GM23338 (cell line): ENCODE measurements around the gene SYNDIG1L. TPM values are rescaled to one million over a fixed set of nuclear protein-coding genes. Genes with fewer than 3 reads are reported as not detected.

Experiments
- ATAC-seq: fragments of 200-7000 bp; cut with Tn5 transposase; 3 replicates; pipeline ENCODE4 v1.9.1; 2020
- DNase-seq: peaks from one replicate; pipeline ENCODE4 v3.0.0-alpha.2; 2015; ENCODE audit warnings: low spot score
- H2AFZ ChIP-seq: fragments of 200-600 bp; sonication (generic); 2 replicates; pipeline ENCODE4 v1.8.0; 2016; ENCODE audit warnings: antibody characterized with exemption, mild to moderate bottlenecking, moderate library complexity
- H3F3A ChIP-seq: fragments of 200-600 bp; sonication (generic); replicated peaks from 2 replicates; pipeline ENCODE4 v1.8.0; 2017; ENCODE audit warnings: antibody characterized with exemption, mixed run types, low read depth
- H3K27ac ChIP-seq: fragments of 200-600 bp; sonication (generic); 2 replicates; pipeline ENCODE4 v1.6.1; 2016; ENCODE audit warnings: low read depth
- H3K27me3 ChIP-seq: fragments of 200-600 bp; sonication (generic); 2 replicates; pipeline ENCODE4 v1.8.0; 2016; ENCODE audit warnings: mild to moderate bottlenecking, mixed run types, moderate library complexity; ENCODE audit not compliant: insufficient read depth
- H3K36me3 ChIP-seq: fragments of 200-600 bp; sonication (generic); 2 replicates; pipeline ENCODE4 v1.8.0; 2016; ENCODE audit warnings: mild to moderate bottlenecking; ENCODE audit not compliant: insufficient read depth
- H3K4me1 ChIP-seq: fragments of 200-600 bp; sonication (generic); 2 replicates; pipeline ENCODE4 v1.8.0; 2016; ENCODE audit warnings: mild to moderate bottlenecking, moderate library complexity; ENCODE audit not compliant: insufficient read depth
- H3K4me2 ChIP-seq: fragments of 200-600 bp; sonication (generic); 2 replicates; pipeline ENCODE4 v1.7.1; 2017; ENCODE audit warnings: mixed run types
- H3K4me3 ChIP-seq: fragments of 200-600 bp; sonication (generic); 2 replicates; pipeline ENCODE4 v1.6.1; 2016; ENCODE audit warnings: mixed run types
- H3K79me2 ChIP-seq: fragments of 200-600 bp; sonication (generic); replicated peaks from 2 replicates; pipeline ENCODE4 v1.8.0; 2017; ENCODE audit warnings: mild to moderate bottlenecking; ENCODE audit not compliant: insufficient read depth
- H3K9me2 ChIP-seq: fragments of 200-600 bp; sonication (generic); 2 replicates; pipeline ENCODE4 v1.8.0; 2017; ENCODE audit not compliant: insufficient read depth
- H4K20me1 ChIP-seq: fragments of 200-600 bp; sonication (generic); replicated peaks from 2 replicates; pipeline ENCODE4 v1.8.0; 2017; ENCODE audit warnings: mild to moderate bottlenecking; ENCODE audit not compliant: insufficient read depth
- H3K27ac Mint-ChIP-seq: 2 replicates; pipeline ENCODE4 v1.8.0; 2020; ENCODE audit warnings: inconsistent platforms, mild to moderate bottlenecking, moderate library complexity, mixed read lengths
- H3K27me3 Mint-ChIP-seq: 3 replicates; pipeline ENCODE4 v1.8.0; 2022; ENCODE audit warnings: low read depth, mild to moderate bottlenecking, moderate library complexity, mixed read lengths, inconsistent platforms; ENCODE audit not compliant: insufficient read depth, poor library complexity
- H3K36me3 Mint-ChIP-seq: 3 replicates; pipeline ENCODE4 v1.8.0; 2021; ENCODE audit warnings: low read depth, mild to moderate bottlenecking, inconsistent platforms, moderate library complexity, mixed read lengths
- H3K4me1 Mint-ChIP-seq: 3 replicates; pipeline ENCODE4 v1.8.0; 2020; ENCODE audit warnings: mild to moderate bottlenecking, inconsistent platforms, mixed read lengths
- H3K4me3 Mint-ChIP-seq: 3 replicates; pipeline ENCODE4 v1.8.0; 2021; ENCODE audit warnings: moderate library complexity, mild to moderate bottlenecking, inconsistent platforms, mixed read lengths
- H3K9me3 Mint-ChIP-seq: 3 replicates; pipeline ENCODE4 v1.8.0; 2020; ENCODE audit warnings: moderate library complexity, mild to moderate bottlenecking, inconsistent platforms, mixed read lengths
- CREB1 ChIP-seq: fragments of 250-450 bp; sonication (Bioruptor Pico); IDR thresholded peaks from 2 replicates; pipeline ENCODE4 v1.5.0; 2020; ENCODE audit warnings: low read depth, mild to moderate bottlenecking, moderate library complexity
- EZH2 ChIP-seq: fragments of 200-600 bp; sonication (generic); IDR thresholded peaks from one replicate; pipeline ENCODE4 v1.8.0; 2017; ENCODE audit warnings: antibody characterized with exemption, mild to moderate bottlenecking, low read depth; ENCODE audit not compliant: unreplicated experiment
- EZH2phosphoT487 ChIP-seq: fragments of 200-600 bp; sonication (generic); IDR thresholded peaks from one replicate; pipeline ENCODE4 v1.8.1; 2018; ENCODE audit warnings: antibody characterized with exemption; ENCODE audit not compliant: unreplicated experiment
- JUNB ChIP-seq: IDR thresholded peaks from one replicate; pipeline ENCODE4 v1.6.1; 2016; ENCODE audit warnings: antibody characterized with exemption; ENCODE audit not compliant: unreplicated experiment
- NANOG ChIP-seq: IDR thresholded peaks from 2 replicates; pipeline ENCODE4 v1.6.1; 2016; ENCODE audit warnings: antibody characterized with exemption, borderline replicate concordance
- POLR2AphosphoS5 ChIP-seq: IDR thresholded peaks from 2 replicates; pipeline ENCODE4 v1.6.1; 2016; ENCODE audit warnings: antibody characterized with exemption, low read depth
- STAT1 ChIP-seq: IDR thresholded peaks from one replicate; pipeline ENCODE4 v1.6.1; 2016; ENCODE audit warnings: antibody characterized with exemption; ENCODE audit not compliant: unreplicated experiment
- ZNF114 ChIP-seq: fragments of 250-450 bp; sonication (Bioruptor Pico); IDR thresholded peaks from 2 replicates; pipeline ENCODE4 v1.5.0; 2020; ENCODE audit warnings: mild to moderate bottlenecking, moderate library complexity
- ZNF331 ChIP-seq: fragments of 250-450 bp; sonication (Bioruptor Pico); IDR thresholded peaks from 2 replicates; pipeline ENCODE4 v1.5.0; 2020; ENCODE audit warnings: low read depth, mild to moderate bottlenecking, moderate library complexity
- ZNF462 ChIP-seq: fragments of 250-450 bp; sonication (Bioruptor Pico); IDR thresholded peaks from 2 replicates; pipeline ENCODE4 v1.5.0; 2020; ENCODE audit warnings: mild to moderate bottlenecking, moderate library complexity
- polyA plus RNA-seq: library from polyadenylated mRNA; unstranded; fragments of >200 nt; fragmentation: Nextera tagmentation; extraction: Ambion mirVana; gene quantifications from 2 replicates; pipeline ENCODE4 v1.2.1, GENCODE V29; 2016
- total RNA-seq: library from RNA; depleted of rRNA; stranded (reverse); fragments of >200 nt; shearing (Covaris generic); gene quantifications from 2 replicates; pipeline ENCODE4 v1.2.3, GENCODE V29; 2014
- TF ChIP-seq, protein P1 (sequence below), 2 experiments: fragments of 200-600 bp in 1 of 2; sonication (generic) in 1 of 2; conservative IDR thresholded peaks; 2 replicates each; pipeline versions ENCODE4 v1.5.1 to v1.6.1; 2016 to 2017; ENCODE audit warnings: antibody characterized with exemption in 2 of 2, low read depth in 2 of 2, mild to moderate bottlenecking in 2 of 2, moderate library complexity in 1 of 2

SYNDIG1L gene
- total and polyA plus RNA-seq, 2 experiments from 2014 or later: 0.65 to 2.1 TPM

- TF ChIP-seq, protein P1, sequence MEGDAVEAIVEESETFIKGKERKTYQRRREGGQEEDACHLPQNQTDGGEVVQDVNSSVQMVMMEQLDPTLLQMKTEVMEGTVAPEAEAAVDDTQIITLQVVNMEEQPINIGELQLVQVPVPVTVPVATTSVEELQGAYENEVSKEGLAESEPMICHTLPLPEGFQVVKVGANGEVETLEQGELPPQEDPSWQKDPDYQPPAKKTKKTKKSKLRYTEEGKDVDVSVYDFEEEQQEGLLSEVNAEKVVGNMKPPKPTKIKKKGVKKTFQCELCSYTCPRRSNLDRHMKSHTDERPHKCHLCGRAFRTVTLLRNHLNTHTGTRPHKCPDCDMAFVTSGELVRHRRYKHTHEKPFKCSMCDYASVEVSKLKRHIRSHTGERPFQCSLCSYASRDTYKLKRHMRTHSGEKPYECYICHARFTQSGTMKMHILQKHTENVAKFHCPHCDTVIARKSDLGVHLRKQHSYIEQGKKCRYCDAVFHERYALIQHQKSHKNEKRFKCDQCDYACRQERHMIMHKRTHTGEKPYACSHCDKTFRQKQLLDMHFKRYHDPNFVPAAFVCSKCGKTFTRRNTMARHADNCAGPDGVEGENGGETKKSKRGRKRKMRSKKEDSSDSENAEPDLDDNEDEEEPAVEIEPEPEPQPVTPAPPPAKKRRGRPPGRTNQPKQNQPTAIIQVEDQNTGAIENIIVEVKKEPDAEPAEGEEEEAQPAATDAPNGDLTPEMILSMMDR (conservative IDR thresholded peaks at IDR 0.05; ENCODE audit: low read depth in 2 of 2): no peak
- TF ChIP-seq ZNF331 (CRISPR knock-in tag) (no peak), STAT1 (no peak)
Measured at GRCh38 chr14:74464785-74465184, 38.8 kb upstream of the SYNDIG1L start (continued).

GRCh38 chr14:74463697-74464096 lies 37.7 kb upstream of the SYNDIG1L start:
- no peak for ATAC-seq

More at GRCh38 chr14:74463697-74464096, 37.7 kb upstream of the SYNDIG1L start:
- Histone ChIP-seq H3K4me1 (no peaks in the 10 kb centered on the region), H2AFZ (no peak overlapping the region), H3K36me3 (no peaks in the 10 kb centered on the region), H3K27me3 (no peaks in the 10 kb centered on the region), H3F3A (no peaks in the 10 kb centered on the region), H4K20me1 (no peaks in the 10 kb centered on the region), H3K9me2 (no peaks in the 10 kb centered on the region), H3K27ac (no peak overlapping the region), H3K79me2 (no peaks in the 10 kb centered on the region), H3K4me2 (no peak overlapping the region), H3K4me3 (no peak overlapping the region)
- H3K27me3 Mint-ChIP-seq: no peaks in the 10 kb centered on the region
- no peak for DNase-seq
- peaks cover 12% of the 10 kb centered on the region for H3K4me1 Mint-ChIP-seq
- H3K4me3 Mint-ChIP-seq: no peak overlapping the region
- TF ChIP-seq ZNF462 (CRISPR knock-in tag) (no peak), NANOG (no peak), CREB1 (CRISPR knock-in tag) (no peak), POLR2AphosphoS5 (no peak), STAT1 (no peak), JUNB (no peak), ZNF114 (CRISPR knock-in tag) (no peak), ZNF331 (CRISPR knock-in tag) (no peak), EZH2 (no peak), EZH2phosphoT487 (no peak)
- TF ChIP-seq, protein P1 (conservative IDR thresholded peaks at IDR 0.05; ENCODE audit: low read depth in 2 of 2): no peak
- no peak overlapping the region for H3K27ac Mint-ChIP-seq
- H3K36me3 Mint-ChIP-seq: no peaks in the 10 kb centered on the region
- no peaks in the 10 kb centered on the region for H3K9me3 Mint-ChIP-seq
